ENCODE data around the gene ESM1. TPM values are rescaled to one million over a fixed set of nuclear protein-coding genes. Genes with fewer than 3 reads are reported as not detected.
"Not testable (repeated sequence)": the region's sequence is repeated elsewhere in the genome, so short reads cannot be mapped to it uniquely, and the experiment has no call there.

ESM1 gene, protein sequence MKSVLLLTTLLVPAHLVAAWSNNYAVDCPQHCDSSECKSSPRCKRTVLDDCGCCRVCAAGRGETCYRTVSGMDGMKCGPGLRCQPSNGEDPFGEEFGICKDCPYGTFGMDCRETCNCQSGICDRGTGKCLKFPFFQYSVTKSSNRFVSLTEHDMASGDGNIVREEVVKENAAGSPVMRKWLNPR
- under 1 TPM in 1 of 2 donors, not detected in 1; 0.23 TPM for total RNA-seq

DNA sequence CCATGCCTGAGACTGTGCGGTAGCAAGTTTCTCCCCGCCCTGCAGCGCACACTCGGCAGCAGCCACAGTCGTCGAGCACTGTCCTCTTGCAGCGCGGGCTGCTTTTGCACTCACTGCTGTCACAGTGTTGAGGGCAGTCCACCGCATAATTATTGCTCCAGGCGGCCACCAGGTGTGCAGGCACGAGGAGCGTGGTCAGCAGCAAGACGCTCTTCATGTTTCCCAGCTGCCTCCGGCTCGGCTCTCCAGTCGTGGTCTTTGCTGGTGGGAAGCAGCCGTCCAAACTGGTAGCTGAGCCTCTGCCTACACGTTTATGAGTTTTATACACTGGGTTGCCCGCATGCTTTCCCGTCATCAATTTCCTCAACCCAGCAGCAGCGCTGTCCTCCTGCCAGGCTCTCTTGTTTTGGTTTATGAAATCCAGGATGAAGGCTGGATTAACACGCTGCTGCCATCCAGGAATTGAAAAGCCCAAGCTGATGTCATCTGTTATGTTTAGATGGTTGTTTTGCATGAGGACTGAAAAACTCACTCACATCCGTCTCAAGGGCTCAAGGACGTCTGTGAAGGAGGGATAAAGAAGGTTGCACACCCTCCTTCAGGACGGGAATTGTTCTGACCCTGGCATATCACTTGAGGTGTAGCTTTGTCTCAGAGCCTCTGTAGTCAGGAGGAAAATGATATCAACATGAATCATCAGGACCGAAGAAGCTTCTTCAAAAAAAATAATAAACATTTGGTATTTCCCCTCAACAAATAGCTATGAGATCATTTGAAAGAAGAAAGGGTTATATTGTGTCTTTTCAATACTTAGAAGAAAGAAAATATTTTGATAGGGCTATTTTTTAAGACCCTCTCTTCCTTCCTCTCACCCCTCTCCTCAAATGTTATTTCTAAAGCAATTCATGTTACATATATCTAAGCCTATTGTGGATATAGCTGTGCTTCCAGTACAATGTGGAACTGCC is at the start of gene ESM1:
ESM1 (minus strand) TSS at position 293 of the 968 bp plus-strand sequence; CDS start at position 217, 76 bp downstream.
- H3K36me3 Mint-ChIP-seq (ENCODE audit: insufficient read depth in 2 of 2): no peaks in the 10 kb centered on the region
- no peaks in the 10 kb centered on the region for H3K9me3 Mint-ChIP-seq
- peaks cover 34% of the 10 kb centered on the region for H3K27me3 Mint-ChIP-seq (ENCODE audit: low read depth)
- ATAC-seq (replicated peaks in 1 of 2): peak; percentile 32 to 36
- peak within 1 kb of the TSS; percentile 56 to 64 for H3K4me3 Mint-ChIP-seq
- no peak for DNase-seq
- H3K27ac Mint-ChIP-seq: no peak within 1 kb of the TSS
- peaks cover 31% of the 10 kb centered on the region for H3K4me1 Mint-ChIP-seq (ENCODE audit: low read depth)

DNA sequence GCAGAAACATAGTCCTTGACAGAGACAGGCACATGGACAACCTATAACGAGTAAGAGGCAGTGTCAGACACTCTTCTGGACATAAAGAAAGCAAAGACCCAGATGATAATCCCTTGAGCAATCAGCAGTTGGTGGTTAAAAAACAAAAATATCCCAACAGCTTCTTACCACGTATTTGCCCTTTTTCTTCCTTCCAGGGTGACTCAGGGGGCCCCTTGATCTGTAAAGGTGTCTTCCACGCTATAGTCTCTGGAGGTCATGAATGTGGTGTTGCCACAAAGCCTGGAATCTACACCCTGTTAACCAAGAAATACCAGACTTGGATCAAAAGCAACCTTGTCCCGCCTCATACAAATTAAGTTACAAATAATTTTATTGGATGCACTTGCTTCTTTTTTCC is 48.2 kb upstream of the ESM1 start:
- H3K9me3 Mint-ChIP-seq: no peaks in the 10 kb centered on the region
- peaks cover 39% of the 10 kb centered on the region for H3K4me1 Mint-ChIP-seq (ENCODE audit: low read depth)
- H3K27me3 Mint-ChIP-seq (ENCODE audit: low read depth): no peaks in the 10 kb centered on the region
- DNase-seq (no peak), ATAC-seq (replicated peaks in 1 of 2) (no peak)
- peaks cover 2 to 3% of the 10 kb centered on the region in 2 donors for H3K36me3 Mint-ChIP-seq (ENCODE audit: insufficient read depth in 2 of 2)
- no peak overlapping the region for H3K27ac Mint-ChIP-seq
- no peak overlapping the region for H3K4me3 Mint-ChIP-seq

DNA sequence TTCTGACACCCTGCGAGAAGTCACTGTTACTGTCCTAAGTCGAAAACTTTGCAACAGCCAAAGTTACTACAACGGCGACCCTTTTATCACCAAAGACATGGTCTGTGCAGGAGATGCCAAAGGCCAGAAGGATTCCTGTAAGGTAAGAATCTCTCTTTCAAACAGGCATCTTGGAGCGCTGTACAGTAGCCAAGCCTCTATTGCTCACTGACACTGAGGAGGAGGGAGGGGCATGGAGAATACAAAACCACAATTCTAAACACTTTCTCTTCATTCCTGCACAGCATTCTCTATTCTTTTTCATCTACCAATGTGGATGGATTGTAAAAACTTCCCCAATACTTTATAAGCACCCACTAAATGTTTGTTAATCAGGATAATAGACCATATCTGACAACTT is 46.1 kb upstream of the ESM1 start:
- peaks cover 0 to 1% of the 10 kb centered on the region in 2 donors for H3K9me3 Mint-ChIP-seq
- no peak for ATAC-seq (replicated peaks in 1 of 2)
- H3K27me3 Mint-ChIP-seq (ENCODE audit: low read depth): peaks cover 5% of the 10 kb centered on the region
- peaks cover 41% of the 10 kb centered on the region for H3K4me1 Mint-ChIP-seq (ENCODE audit: low read depth)
- H3K4me3 Mint-ChIP-seq: no peak overlapping the region
- H3K27ac Mint-ChIP-seq: peak overlapping the region; percentile 0
- H3K36me3 Mint-ChIP-seq (ENCODE audit: insufficient read depth in 2 of 2): peaks cover 2 to 4% of the 10 kb centered on the region in 2 donors
- DNase-seq: no peak

DNA sequence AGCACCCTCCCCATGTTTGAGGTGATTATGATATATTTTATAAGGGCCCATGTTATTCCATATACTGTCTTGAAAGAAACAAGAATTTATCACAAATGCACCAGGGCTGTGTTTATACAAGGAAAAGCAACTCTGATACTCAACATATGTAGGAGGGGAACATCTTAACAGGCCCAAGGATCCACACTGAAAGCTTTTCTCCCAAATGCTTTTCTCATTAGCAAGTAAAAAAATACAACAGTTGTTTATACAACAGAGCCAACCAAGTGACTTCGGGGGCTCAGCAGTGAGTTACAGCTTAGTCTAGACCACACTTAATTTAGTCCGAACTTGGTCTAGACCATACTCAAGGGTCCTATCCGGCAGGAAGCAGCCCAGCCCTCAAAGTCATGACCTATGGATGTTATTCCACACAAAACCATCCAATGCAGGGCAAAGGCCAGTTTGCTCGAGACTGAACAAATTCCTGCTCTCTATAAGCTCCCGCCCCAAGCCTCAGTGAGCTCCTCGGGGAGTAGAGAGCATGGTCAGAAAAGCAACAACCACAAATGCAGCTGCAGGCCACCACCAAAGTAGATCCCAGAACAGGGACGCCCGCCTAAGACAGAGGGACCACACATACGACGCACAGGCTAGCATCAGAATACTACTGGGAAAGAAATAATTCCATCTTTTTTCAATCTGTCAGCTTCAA is 45.4 kb upstream of the ESM1 start:
- Mint-ChIP-seq H3K4me3 (no peak overlapping the region), H3K27me3 (ENCODE audit: low read depth) (peaks cover 12% of the 10 kb centered on the region), H3K27ac (peak overlapping the region; percentile 51), H3K9me3 (peaks cover 0 to 1% of the 10 kb centered on the region in 2 donors), H3K36me3 (ENCODE audit: insufficient read depth in 2 of 2) (peaks cover 2 to 4% of the 10 kb centered on the region in 2 donors), H3K4me1 (ENCODE audit: low read depth) (peaks cover 45% of the 10 kb centered on the region)
- DNase-seq: no peak
- ATAC-seq (replicated peaks in 1 of 2): no peak

DNA sequence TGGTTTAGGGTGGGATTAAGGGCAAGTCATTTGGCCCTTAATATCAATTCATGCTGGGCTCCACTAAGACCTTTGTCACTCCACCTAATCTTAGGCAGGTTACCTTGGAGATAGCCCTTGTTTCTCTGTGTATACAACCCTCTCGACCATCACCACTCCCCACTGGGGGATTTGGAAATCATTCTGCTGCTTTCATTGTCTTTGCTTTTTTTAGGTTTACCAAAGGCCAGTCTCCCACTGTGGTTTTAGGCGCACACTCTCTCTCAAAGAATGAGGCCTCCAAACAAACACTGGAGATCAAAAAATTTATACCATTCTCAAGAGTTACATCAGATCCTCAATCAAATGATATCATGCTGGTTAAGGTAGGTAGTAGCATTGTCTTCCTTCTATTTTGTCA is 44.8 kb upstream of the ESM1 start:
- Mint-ChIP-seq H3K36me3 (ENCODE audit: insufficient read depth in 2 of 2) (peaks cover 2 to 4% of the 10 kb centered on the region in 2 donors), H3K27me3 (ENCODE audit: low read depth) (peaks cover 15% of the 10 kb centered on the region), H3K4me1 (ENCODE audit: low read depth) (peaks cover 51% of the 10 kb centered on the region), H3K9me3 (peaks cover 0 to 1% of the 10 kb centered on the region in 2 donors), H3K27ac (no peak overlapping the region), H3K4me3 (no peak overlapping the region)
- DNase-seq (no peak), ATAC-seq (replicated peaks in 1 of 2) (no peak)

DNA sequence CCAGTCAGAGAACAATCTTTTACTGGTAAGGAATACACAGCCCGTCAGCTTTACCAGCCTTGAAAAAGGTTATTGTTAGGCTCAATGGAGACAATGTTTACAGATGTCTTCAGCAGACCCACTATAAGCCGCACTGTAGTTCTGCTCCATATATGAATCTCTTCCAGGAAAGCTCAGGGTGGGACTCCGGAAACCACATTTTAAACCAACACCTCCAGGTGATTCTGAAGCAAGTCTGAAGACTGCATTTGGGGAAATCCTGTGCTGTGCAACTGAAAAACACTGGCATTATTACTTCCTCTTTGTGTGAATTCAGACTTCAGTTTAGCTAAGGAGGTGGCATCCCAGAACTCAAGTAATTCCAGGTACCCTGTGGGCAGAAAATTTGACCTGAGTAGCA is 42.2 kb upstream of the ESM1 start:
- Mint-ChIP-seq H3K36me3 (ENCODE audit: insufficient read depth in 2 of 2) (peaks cover 2 to 4% of the 10 kb centered on the region in 2 donors), H3K27ac (peak overlapping the region; percentile 48), H3K4me3 (peak overlapping the region; percentile 47 to 74), H3K9me3 (peaks cover 0 to 1% of the 10 kb centered on the region in 2 donors), H3K4me1 (ENCODE audit: low read depth) (peaks cover 75% of the 10 kb centered on the region), H3K27me3 (ENCODE audit: low read depth) (peaks cover 15% of the 10 kb centered on the region)
- DNase-seq: peak; percentile 21 to 23
- peak; percentile 69 to 71 for ATAC-seq (replicated peaks in 1 of 2)

DNA sequence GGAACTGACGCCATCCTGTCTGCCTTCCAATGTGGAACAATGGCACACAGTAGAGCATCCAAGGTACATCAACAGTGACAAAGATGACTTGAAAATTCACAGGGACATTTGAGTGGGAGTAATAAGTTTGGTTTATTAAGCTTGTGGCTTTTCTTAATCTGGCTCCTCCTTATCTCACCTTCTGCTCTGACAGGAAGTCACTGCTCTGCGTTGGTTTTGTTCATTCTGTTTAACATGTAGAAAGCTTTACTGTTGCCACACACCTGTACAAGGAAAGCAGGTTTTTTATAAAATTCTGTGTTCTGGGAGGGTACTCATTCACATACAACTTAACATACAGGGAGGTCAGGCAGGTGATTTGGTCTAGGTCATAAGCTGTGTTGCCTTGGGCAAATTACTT is 37.1 kb upstream of the ESM1 start:
- DNase-seq (no peak), ATAC-seq (replicated peaks in 1 of 2) (no peak)
- peak overlapping the region in 1 of 2 donors; percentile 2 for H3K4me3 Mint-ChIP-seq
- peaks cover 0 to 1% of the 10 kb centered on the region in 2 donors for H3K9me3 Mint-ChIP-seq
- H3K27ac Mint-ChIP-seq: peak overlapping the region; percentile 11
- H3K36me3 Mint-ChIP-seq (ENCODE audit: insufficient read depth in 2 of 2): no peaks in the 10 kb centered on the region
- peaks cover 52% of the 10 kb centered on the region for H3K4me1 Mint-ChIP-seq (ENCODE audit: low read depth)
- H3K27me3 Mint-ChIP-seq (ENCODE audit: low read depth): peaks cover 15% of the 10 kb centered on the region

DNA sequence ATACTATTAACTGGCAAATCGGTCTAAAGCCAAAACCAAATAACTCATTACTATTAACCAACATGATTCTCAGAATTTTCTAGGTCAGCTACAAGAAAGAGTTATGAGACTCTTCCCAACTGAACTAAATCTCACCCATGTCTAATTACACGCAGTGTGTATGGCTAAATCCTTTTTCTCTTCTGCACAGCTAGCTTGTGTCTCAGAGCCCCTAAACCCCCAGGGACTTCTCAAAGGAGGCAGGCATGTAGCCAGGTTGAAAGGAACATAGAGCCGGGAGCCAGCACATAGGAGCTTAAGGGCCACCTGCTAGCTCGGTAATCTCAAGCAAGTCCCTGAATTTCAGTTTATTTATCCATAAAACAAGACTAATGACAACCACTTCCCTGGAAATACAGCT is 36.4 kb upstream of the ESM1 start:
- no peak overlapping the region for H3K4me3 Mint-ChIP-seq
- H3K27me3 Mint-ChIP-seq (ENCODE audit: low read depth): peaks cover 14% of the 10 kb centered on the region
- DNase-seq: no peak
- peaks cover 45% of the 10 kb centered on the region for H3K4me1 Mint-ChIP-seq (ENCODE audit: low read depth)
- no peak overlapping the region for H3K27ac Mint-ChIP-seq
- H3K9me3 Mint-ChIP-seq: peaks cover 0 to 2% of the 10 kb centered on the region in 2 donors
- ATAC-seq (replicated peaks in 1 of 2): no peak
- peaks cover 0 to 4% of the 10 kb centered on the region in 2 donors for H3K36me3 Mint-ChIP-seq (ENCODE audit: insufficient read depth in 2 of 2)

DNA sequence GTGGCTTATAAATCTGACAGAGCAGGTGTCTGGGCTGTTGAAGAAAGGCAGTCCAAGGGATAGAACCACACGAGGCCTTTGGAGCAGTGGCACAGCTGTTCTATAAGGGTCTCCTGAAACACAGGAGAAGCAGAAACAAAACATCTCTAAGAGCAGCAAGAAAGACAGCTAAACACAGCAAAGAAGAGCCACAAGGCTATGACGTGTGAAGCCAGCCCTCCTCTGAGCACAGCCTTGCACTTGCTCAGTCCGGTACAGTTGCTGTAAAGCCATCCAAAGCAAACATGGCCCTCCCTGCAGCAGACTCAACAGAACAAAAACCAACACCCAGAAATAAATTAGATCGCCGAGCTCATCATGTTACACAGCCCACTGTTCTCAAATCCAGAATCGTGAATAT is 36.0 kb upstream of the ESM1 start:
- ATAC-seq (replicated peaks in 1 of 2): no peak
- H3K4me1 Mint-ChIP-seq (ENCODE audit: low read depth): peaks cover 41% of the 10 kb centered on the region
- H3K9me3 Mint-ChIP-seq: peaks cover 0 to 2% of the 10 kb centered on the region in 2 donors
- peaks cover 9% of the 10 kb centered on the region for H3K27me3 Mint-ChIP-seq (ENCODE audit: low read depth)
- H3K27ac Mint-ChIP-seq: peak overlapping the region; percentile 18
- H3K36me3 Mint-ChIP-seq (ENCODE audit: insufficient read depth in 2 of 2): peaks cover 1 to 5% of the 10 kb centered on the region in 2 donors
- H3K4me3 Mint-ChIP-seq: no peak overlapping the region
- DNase-seq: no peak

DNA sequence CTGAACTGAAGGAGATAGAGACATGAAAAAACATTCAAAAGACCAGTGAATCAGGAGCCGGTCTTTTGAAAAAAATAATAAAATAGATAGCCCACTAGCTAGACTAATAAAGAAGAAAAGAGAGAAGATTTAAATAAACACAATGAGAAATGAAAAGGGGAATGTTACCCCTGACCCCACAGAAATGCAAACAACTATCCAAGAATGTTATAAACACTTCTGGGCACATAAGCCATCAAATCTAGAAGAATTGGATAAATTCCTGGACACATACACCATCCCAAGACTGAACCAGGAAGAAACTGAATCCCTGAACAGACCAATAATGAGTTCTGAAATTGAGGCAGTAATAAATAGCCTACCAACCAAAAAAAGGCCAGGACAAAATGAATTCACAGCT is 24.8 kb upstream of the ESM1 start:
- not testable (repeated sequence) for H3K4me1 Mint-ChIP-seq (ENCODE audit: low read depth); H3K27me3 Mint-ChIP-seq (ENCODE audit: low read depth); DNase-seq; ATAC-seq (replicated peaks in 1 of 2); H3K4me3 Mint-ChIP-seq; H3K27ac Mint-ChIP-seq
- Mint-ChIP-seq H3K9me3 (peaks cover 7 to 15% of the 10 kb centered on the region in 2 donors), H3K36me3 (ENCODE audit: insufficient read depth in 2 of 2) (peaks cover 11 to 15% of the 10 kb centered on the region in 2 donors)

DNA sequence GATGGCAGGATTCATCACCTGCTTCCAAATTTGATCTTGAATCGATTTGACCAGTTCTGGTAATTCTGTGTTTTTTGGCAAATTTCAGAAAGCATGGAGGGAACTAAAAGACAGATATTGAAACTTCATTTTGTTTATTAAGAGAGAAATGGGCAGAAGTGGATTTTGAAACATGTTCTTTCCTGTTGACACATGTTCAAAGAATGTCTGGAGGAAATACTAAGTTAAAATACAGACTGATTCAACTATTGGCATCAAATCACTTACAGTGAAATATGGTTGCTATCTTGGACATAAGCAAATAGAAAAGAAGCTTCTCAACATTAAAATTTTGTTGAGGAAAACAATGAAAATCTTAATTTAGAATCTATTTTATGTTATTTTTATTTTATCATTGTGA is 19.3 kb upstream of the ESM1 start:
- DNase-seq: no peak

DNA sequence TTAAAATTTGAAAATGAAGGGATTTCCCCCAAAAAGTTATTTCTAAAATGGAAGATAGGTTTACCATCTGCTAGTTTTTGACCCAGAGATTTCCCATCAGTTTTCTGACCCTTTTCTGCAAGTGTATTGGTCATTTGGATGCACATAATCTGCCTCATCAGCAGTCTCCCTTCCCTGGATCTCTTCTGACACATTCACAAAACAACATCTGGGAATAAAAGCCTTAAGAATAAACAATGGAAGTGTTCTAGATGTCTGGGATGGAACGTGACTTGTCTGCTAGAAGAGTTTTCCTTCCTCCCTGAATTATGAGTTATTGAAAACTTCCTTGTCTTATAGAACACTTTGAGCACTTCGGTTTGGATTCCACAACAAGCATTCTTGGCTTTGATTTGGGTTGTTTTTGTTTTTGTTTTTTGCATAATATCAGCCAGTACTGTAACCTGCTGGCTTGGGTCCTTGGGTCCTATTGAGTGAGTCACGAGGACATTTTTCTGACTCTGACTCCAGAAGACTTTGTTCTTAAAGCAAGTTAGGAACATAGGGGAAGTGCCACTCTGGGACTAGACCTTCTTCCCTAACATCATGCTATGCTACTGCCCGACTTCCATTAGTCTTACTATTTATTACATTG is 18.2 kb upstream of the ESM1 start:
- Mint-ChIP-seq H3K36me3 (ENCODE audit: insufficient read depth in 2 of 2) (peaks cover 1 to 3% of the 10 kb centered on the region in 2 donors), H3K4me1 (ENCODE audit: low read depth) (peaks cover 12% of the 10 kb centered on the region), H3K9me3 (peaks cover 3 to 4% of the 10 kb centered on the region in 2 donors), H3K27me3 (ENCODE audit: low read depth) (no peaks in the 10 kb centered on the region), H3K27ac (no peak overlapping the region), H3K4me3 (no peak overlapping the region)
- ATAC-seq (replicated peaks in 1 of 2) (no peak), DNase-seq (no peak)

More for the DNA sequence above, 19.3 kb upstream of the ESM1 start:
- Mint-ChIP-seq H3K27ac (no peak overlapping the region), H3K4me1 (ENCODE audit: low read depth) (peaks cover 7% of the 10 kb centered on the region), H3K27me3 (ENCODE audit: low read depth) (no peaks in the 10 kb centered on the region), H3K9me3 (peaks cover 0 to 3% of the 10 kb centered on the region in 2 donors), H3K4me3 (no peak overlapping the region), H3K36me3 (ENCODE audit: insufficient read depth in 2 of 2) (peaks cover 1 to 4% of the 10 kb centered on the region in 2 donors)
- ATAC-seq (replicated peaks in 1 of 2): no peak

All from activated T-cell treated with anti-CD3 and anti-CD28 coated beads, Interleukin-2, amount 50 U/mL, for 72 hours (primary cell).